ENCODE measurements around the gene JCHAIN.

DNA sequence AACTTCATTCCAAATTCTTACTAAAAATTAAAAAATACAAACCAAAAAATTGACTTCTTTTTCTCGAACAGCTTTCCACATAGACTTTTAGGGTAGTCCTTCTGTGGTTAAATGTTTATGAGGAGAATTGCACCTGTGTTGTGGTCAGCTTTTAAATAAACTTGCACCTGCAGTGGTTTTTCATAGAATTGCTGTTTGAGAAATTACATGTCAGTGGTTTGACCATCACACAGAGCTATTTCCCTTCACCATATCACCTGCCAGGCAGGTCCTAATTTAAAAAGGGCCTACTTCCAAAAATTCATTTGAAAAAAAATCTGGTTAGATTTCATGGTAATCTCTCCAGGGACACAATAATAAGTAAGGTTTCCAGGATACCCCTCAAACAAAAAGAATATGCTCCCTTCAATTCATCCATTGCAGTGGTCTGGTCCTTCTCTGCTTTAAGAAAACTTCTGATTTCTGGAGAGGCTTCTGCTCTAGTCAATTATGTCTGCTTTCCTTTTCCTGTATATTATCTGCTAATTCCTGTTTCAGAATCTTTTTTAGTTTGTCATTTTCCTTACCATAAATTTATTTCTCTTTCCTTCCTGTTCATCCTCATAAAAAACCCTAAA lies 12.2 kb upstream of the JCHAIN start:
- TF ChIP-seq, protein P1, sequence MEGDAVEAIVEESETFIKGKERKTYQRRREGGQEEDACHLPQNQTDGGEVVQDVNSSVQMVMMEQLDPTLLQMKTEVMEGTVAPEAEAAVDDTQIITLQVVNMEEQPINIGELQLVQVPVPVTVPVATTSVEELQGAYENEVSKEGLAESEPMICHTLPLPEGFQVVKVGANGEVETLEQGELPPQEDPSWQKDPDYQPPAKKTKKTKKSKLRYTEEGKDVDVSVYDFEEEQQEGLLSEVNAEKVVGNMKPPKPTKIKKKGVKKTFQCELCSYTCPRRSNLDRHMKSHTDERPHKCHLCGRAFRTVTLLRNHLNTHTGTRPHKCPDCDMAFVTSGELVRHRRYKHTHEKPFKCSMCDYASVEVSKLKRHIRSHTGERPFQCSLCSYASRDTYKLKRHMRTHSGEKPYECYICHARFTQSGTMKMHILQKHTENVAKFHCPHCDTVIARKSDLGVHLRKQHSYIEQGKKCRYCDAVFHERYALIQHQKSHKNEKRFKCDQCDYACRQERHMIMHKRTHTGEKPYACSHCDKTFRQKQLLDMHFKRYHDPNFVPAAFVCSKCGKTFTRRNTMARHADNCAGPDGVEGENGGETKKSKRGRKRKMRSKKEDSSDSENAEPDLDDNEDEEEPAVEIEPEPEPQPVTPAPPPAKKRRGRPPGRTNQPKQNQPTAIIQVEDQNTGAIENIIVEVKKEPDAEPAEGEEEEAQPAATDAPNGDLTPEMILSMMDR (IDR thresholded peaks at IDR 0.05 in 2 of 3, conservative IDR thresholded peaks at IDR 0.05 in 1 of 3; ENCODE audit: insufficient read depth in 2 of 3, low read depth in 1 of 3, low read length in 3 of 3) = no peak
- no peak for TF ChIP-seq CBX3 (IDR thresholded peaks at IDR 0.05; ENCODE audit: borderline replicate concordance in 1 of 2, low read length in 2 of 2)
- TF ChIP-seq, protein P2, sequence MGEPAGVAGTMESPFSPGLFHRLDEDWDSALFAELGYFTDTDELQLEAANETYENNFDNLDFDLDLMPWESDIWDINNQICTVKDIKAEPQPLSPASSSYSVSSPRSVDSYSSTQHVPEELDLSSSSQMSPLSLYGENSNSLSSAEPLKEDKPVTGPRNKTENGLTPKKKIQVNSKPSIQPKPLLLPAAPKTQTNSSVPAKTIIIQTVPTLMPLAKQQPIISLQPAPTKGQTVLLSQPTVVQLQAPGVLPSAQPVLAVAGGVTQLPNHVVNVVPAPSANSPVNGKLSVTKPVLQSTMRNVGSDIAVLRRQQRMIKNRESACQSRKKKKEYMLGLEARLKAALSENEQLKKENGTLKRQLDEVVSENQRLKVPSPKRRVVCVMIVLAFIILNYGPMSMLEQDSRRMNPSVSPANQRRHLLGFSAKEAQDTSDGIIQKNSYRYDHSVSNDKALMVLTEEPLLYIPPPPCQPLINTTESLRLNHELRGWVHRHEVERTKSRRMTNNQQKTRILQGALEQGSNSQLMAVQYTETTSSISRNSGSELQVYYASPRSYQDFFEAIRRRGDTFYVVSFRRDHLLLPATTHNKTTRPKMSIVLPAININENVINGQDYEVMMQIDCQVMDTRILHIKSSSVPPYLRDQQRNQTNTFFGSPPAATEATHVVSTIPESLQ (CRISPR knock-in tag; IDR thresholded peaks at IDR 0.05) = no peak
- no peak for TF ChIP-seq MYC (IDR thresholded peaks at IDR 0.05; ENCODE audit: low read depth, low read length)
- TF ChIP-seq MYC (CRISPR knock-in tag; IDR thresholded peaks at IDR 0.05; ENCODE audit: borderline replicate concordance, low read depth) = no peak
